Lung (tissue), 12 donors: Measurements from ENCODE around the gene PARP14. TPM values are rescaled to one million over a fixed set of nuclear protein-coding genes. Genes with fewer than 3 reads are reported as not detected.

Experiments
- ATAC-seq: fragments of 200-7000 bp; cut with Tn5 transposase; one replicate; pipeline ENCODE4 v1.9.1; 2020; ENCODE audit warnings: moderate number of reproducible peaks; ENCODE audit not compliant: insufficient read depth, low FRiP score
- DNase-seq, 3 donors: peaks; one replicate each; pipeline ENCODE4 v3.0.0-alpha.2; 2013 to 2017
- H3K27ac ChIP-seq, 2 donors: one replicate each; pipeline ENCODE4 v1.5.1; 2013; ENCODE audit warnings: mild to moderate bottlenecking in 2 of 2, moderate library complexity in 2 of 2, control low read depth in 1 of 2, inconsistent platforms in 1 of 2, low read depth in 1 of 2, low read length in 1 of 2
- H3K27me3 ChIP-seq, 3 donors: one replicate each; pipeline ENCODE4 v1.5.1; 2013; ENCODE audit warnings: low read length in 2 of 3; ENCODE audit not compliant: control insufficient read depth in 3 of 3, insufficient read depth in 3 of 3
- H3K36me3 ChIP-seq, 4 donors: one replicate each; pipeline ENCODE4 v1.5.1; 2013; ENCODE audit warnings: low read length in 4 of 4, mild to moderate bottlenecking in 1 of 4, moderate library complexity in 1 of 4; ENCODE audit not compliant: control insufficient read depth in 4 of 4, insufficient read depth in 4 of 4
- H3K4me1 ChIP-seq, 5 donors: one replicate each; pipeline ENCODE4 v1.5.1; 2013; ENCODE audit warnings: low read length in 5 of 5, mild to moderate bottlenecking in 2 of 5, moderate library complexity in 1 of 5; ENCODE audit not compliant: control insufficient read depth in 5 of 5, insufficient read depth in 5 of 5
- H3K4me3 ChIP-seq: one replicate; pipeline ENCODE4 v1.5.1; 2013; ENCODE audit warnings: mild to moderate bottlenecking, control low read depth, moderate library complexity
- H3K9ac ChIP-seq, 2 donors: one replicate each; pipeline ENCODE4 v1.5.1; 2013; ENCODE audit warnings: low read length in 2 of 2, control low read depth in 1 of 2; ENCODE audit not compliant: insufficient read depth in 1 of 2
- H3K9me3 ChIP-seq, 4 donors: one replicate each; pipeline ENCODE4 v1.5.1; 2013; ENCODE audit warnings: low read length in 3 of 4, mild to moderate bottlenecking in 1 of 4, moderate library complexity in 1 of 4; ENCODE audit not compliant: control insufficient read depth in 4 of 4, insufficient read depth in 3 of 4
- WGBS, 2 donors: extraction: QIAGEN DNeasy Blood & Tissue Kit; methylation state at CpG; one replicate each; pipeline ENCODE4 v1.1.7; 2013; 5-methylcytosine and 5-hydroxymethylcytosine counted together
- polyA plus RNA-seq, 2 donors: library from polyadenylated mRNA; stranded (reverse); fragments of 200-250 nt; gene quantifications; one replicate each; pipeline ENCODE4 v1.2.1, GENCODE V29; 2013
- total RNA-seq, 2 donors: library from RNA; depleted of rRNA in 1 of 2; stranded (reverse); fragments of >200 nt in 1 of 2; gene quantifications; one replicate each; pipeline ENCODE4 v1.2.1, GENCODE V29; 2014 to 2021
- TF ChIP-seq, protein P1 (sequence below): IDR thresholded peaks from 2 replicates; pipeline ENCODE4 v1.5.1; 2012; ENCODE audit warnings: mild to moderate bottlenecking; ENCODE audit errors: control extremely low read depth, extremely low read depth
- donor health status: control.
- donor health status: control.
- donor health status: Bipolar disorder and iron deficiency.
- donor health status: healthy.
- donor health status: DM: yes; HTN: yes; CAD: no.

The PARP14 gene
- total and polyA plus RNA-seq, 4 donors, result 25.6 to 118 (median 54.1) TPM

GRCh38 chr3:122748347-122748746 is 67.7 kb downstream of the PARP14 start:
- Histone ChIP-seq H3K4me1 (no peaks in the 10 kb centered on the region), H3K27ac (no peak overlapping the region), H3K27me3 (no peaks in the 10 kb centered on the region), H3K9me3 (no peaks in the 10 kb centered on the region), H3K4me3 (no peak overlapping the region), H3K36me3 (peaks cover 0 to 16% (median 2%) of the 10 kb centered on the region in 4 donors), H3K9ac (no peak overlapping the region)
- TF ChIP-seq, protein P1, sequence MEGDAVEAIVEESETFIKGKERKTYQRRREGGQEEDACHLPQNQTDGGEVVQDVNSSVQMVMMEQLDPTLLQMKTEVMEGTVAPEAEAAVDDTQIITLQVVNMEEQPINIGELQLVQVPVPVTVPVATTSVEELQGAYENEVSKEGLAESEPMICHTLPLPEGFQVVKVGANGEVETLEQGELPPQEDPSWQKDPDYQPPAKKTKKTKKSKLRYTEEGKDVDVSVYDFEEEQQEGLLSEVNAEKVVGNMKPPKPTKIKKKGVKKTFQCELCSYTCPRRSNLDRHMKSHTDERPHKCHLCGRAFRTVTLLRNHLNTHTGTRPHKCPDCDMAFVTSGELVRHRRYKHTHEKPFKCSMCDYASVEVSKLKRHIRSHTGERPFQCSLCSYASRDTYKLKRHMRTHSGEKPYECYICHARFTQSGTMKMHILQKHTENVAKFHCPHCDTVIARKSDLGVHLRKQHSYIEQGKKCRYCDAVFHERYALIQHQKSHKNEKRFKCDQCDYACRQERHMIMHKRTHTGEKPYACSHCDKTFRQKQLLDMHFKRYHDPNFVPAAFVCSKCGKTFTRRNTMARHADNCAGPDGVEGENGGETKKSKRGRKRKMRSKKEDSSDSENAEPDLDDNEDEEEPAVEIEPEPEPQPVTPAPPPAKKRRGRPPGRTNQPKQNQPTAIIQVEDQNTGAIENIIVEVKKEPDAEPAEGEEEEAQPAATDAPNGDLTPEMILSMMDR, result no peak
- WGBS, 2 donors, result 95 to 96% methylated on average over 1 of the region's 1 CpG
- no peak for DNase-seq
- ATAC-seq, result no peak

DNA sequence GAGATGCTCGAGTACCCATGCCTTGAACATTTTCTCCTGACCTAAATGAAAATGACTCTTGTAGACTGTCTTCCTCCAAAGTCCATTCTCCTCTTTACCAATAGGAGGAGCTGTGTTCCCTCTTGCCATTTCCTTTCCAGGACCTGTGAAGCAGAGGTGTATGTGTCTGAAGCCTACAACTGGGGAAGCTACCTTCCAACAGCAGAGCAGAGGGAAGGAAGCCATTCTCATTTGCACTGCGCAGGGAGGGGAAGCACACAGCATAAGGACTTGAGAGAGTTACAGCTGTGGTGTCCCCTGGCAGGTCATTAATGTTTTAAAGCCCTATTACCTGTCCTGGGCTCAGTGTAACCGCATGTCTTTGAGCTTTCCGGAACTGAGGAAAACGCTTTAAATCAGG is 74.3 kb downstream of the PARP14 start:
- TF ChIP-seq, protein P1, result no peak
- Histone ChIP-seq H3K27me3 (no peaks in the 10 kb centered on the region), H3K4me1 (peaks cover 0 to 4% (median 0%) of the 10 kb centered on the region in 5 donors), H3K36me3 (peaks cover 6 to 20% (median 10%) of the 10 kb centered on the region in 4 donors), H3K9ac (no peak overlapping the region), H3K27ac (no peak overlapping the region), H3K9me3 (no peaks in the 10 kb centered on the region), H3K4me3 (no peak overlapping the region)
- DNase-seq, result peak in 1 of 3 donors; percentile 12
- no peak for ATAC-seq
- 75 to 83% methylated on average over 5 of the region's 5 CpGs for WGBS, 2 donors

- Histone ChIP-seq H3K4me1 (peaks cover 0 to 4% (median 3%) of the 10 kb centered on the region in 5 donors), H3K4me3 (no peak overlapping the region), H3K36me3 (peaks cover 6 to 20% (median 10%) of the 10 kb centered on the region in 4 donors), H3K27me3 (no peaks in the 10 kb centered on the region), H3K9me3 (no peaks in the 10 kb centered on the region), H3K27ac (no peak overlapping the region), H3K9ac (no peak overlapping the region)
- WGBS, 2 donors, result 84 to 89% methylated on average over 2 of the region's 2 CpGs
- ATAC-seq, result no peak
- no peak for DNase-seq
- TF ChIP-seq, protein P1, result no peak
Observed at GRCh38 chr3:122755491-122755890, 74.9 kb downstream of the PARP14 start.
